Measurements from ENCODE around the gene SLC37A3.

DNA sequence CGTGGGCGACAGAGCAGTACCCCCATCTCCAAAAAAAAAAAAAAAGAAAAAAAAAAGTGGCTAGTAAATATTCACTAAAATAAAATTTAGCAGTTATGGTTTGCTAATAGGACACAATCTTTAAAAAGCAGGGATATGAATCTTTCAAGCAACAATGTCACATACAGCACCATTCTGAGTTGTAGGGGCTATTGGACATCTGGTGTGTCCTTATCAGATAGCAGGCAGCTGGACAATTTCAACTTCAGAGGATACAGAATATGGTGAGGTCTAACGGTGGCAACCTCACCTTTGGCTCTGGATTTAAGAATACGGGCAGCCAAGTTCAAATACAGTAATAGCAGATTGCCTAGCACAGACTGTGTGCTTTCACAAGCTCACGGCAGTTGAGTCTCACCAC, 51.1 kb downstream of the SLC37A3 start:
- TF ChIP-seq, protein P1, sequence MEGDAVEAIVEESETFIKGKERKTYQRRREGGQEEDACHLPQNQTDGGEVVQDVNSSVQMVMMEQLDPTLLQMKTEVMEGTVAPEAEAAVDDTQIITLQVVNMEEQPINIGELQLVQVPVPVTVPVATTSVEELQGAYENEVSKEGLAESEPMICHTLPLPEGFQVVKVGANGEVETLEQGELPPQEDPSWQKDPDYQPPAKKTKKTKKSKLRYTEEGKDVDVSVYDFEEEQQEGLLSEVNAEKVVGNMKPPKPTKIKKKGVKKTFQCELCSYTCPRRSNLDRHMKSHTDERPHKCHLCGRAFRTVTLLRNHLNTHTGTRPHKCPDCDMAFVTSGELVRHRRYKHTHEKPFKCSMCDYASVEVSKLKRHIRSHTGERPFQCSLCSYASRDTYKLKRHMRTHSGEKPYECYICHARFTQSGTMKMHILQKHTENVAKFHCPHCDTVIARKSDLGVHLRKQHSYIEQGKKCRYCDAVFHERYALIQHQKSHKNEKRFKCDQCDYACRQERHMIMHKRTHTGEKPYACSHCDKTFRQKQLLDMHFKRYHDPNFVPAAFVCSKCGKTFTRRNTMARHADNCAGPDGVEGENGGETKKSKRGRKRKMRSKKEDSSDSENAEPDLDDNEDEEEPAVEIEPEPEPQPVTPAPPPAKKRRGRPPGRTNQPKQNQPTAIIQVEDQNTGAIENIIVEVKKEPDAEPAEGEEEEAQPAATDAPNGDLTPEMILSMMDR (IDR thresholded peaks at IDR 0.05): no peak
- TF ChIP-seq POLR2A (IDR thresholded peaks at IDR 0.05): no peak
